ENCODE measurements around the gene OXCT1. TPM values are rescaled to one million over a fixed set of nuclear protein-coding genes. Genes with fewer than 3 reads are reported as not detected.
A peak's percentile ranks its signal among the peaks of the same experiment; 100 is the strongest.

OXCT1 gene
- total and polyA plus RNA-seq, 9 of the 15 experiments (the other 6 are each of a cell fraction or from before 2014, with no cell fraction given) = 24.7 to 61.2 (median 41.9) TPM

GRCh38 chr5:41738710-41739354 lies 131.4 kb downstream of the OXCT1 start (continued):
- TF ChIP-seq RREB1 (CRISPR knock-in tag; IDR thresholded peaks at IDR 0.05) (no peak), TARDBP (IDR thresholded peaks at IDR 0.05) (no peak), ZNF408 (CRISPR knock-in tag; IDR thresholded peaks at IDR 0.05; ENCODE audit: low read depth) (no peak), ZBED1 (IDR thresholded peaks at IDR 0.05) (no peak), ZNF224 (CRISPR knock-in tag; IDR thresholded peaks at IDR 0.05) (no peak), TBL1XR1 (IDR thresholded peaks at IDR 0.05; ENCODE audit: low read length in 2 of 2) (no peak), ZNF592 (IDR thresholded peaks at IDR 0.05) (no peak), ZNF586 (CRISPR knock-in tag; conservative IDR thresholded peaks at IDR 0.05) (no peak), SMARCA4 (IDR thresholded peaks at IDR 0.05) (0 out of 2 replicates have a peak, but pooled peaks have one; percentile 55), RBBP5 (IDR thresholded peaks at IDR 0.05; ENCODE audit: borderline replicate concordance, insufficient read depth, low read length, poor library complexity, severe bottlenecking) (no peak), SRSF9 (IDR thresholded peaks at IDR 0.05; ENCODE audit: borderline replicate concordance, low read depth, low read length) (no peak), ZNF780A (CRISPR knock-in tag; IDR thresholded peaks at IDR 0.05) (no peak), ZNF57 (CRISPR knock-in tag; IDR thresholded peaks at IDR 0.05) (no peak), PATZ1 (CRISPR knock-in tag; IDR thresholded peaks at IDR 0.05; ENCODE audit: borderline replicate concordance) (no peak), ELF4 (CRISPR knock-in tag; IDR thresholded peaks at IDR 0.05) (no peak), ZNF232 (CRISPR knock-in tag; IDR thresholded peaks at IDR 0.05) (no peak), ERF (CRISPR knock-in tag; IDR thresholded peaks at IDR 0.05) (no peak), TCF3 (CRISPR knock-in tag; IDR thresholded peaks at IDR 0.05) (peak; percentile 80)

Data from K562 (cell line).